ENCODE data around the gene KDM4F. TPM values are rescaled to one million over a fixed set of nuclear protein-coding genes. Genes with fewer than 3 reads are reported as not detected.
"Not testable (repeated sequence)": the region's sequence is repeated elsewhere in the genome, so short reads cannot be mapped to it uniquely, and the experiment has no call there.

The KDM4F gene
- total RNA-seq = not detected

DNA sequence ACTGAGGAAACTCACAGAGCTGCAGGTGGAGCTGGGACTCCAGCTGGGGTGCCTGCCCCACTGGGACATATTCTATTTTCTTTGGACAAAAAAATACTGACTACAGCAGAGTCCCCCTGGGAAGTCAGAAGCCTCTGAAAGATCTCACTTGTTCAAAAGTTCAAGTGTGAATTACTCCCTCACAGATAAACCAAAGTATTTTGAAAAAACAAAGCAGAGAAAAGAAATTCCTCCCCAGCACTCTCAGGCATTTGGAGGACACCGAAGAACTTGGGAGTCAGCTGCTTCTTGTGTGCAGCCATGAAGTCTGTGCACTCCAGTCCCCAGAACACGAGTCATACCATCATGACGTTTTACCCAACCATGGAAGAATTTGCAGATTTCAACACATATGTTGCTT lies at the start of gene KDM4F:
KDM4F (plus strand) TSS at position 301 of the 400 bp plus-strand sequence.
- H3K4me3 ChIP-seq; H3K36me3 ChIP-seq; H3K27me3 ChIP-seq; DNase-seq (ENCODE audit: extremely low spot score in 2 of 2); intact Hi-C loops (cut with DNase I); H3K9me3 ChIP-seq; H3K27ac ChIP-seq; H3K4me1 ChIP-seq: not testable (repeated sequence)

DNA sequence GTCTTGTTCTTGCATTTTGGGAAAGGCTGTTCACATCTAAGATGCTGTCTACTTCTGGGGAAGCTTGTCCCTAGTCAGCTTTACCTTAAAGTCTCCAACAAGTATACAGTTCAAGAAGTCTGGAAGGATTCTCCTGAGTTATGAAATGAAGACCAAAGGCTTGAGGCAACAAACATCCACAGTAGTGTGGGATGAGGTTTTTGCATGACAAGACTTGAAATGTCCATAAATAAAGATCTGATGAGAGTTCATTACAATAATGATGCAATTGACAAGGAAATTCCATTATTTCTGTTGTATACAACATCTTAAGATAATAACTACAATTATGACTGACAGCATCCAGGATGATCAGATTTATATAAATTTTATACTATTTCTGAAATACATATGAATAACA lies 45.5 kb upstream of the KDM4F start:
- Histone ChIP-seq H3K4me3 (no peak overlapping the region), H3K36me3 (no peaks in the 10 kb centered on the region), H3K27ac (no peak overlapping the region), H3K27me3 (no peaks in the 10 kb centered on the region), H3K9me3 (no peaks in the 10 kb centered on the region), H3K4me1 (no peaks in the 10 kb centered on the region)
- no peak for DNase-seq (ENCODE audit: extremely low spot score in 2 of 2)
- intact Hi-C loops (cut with DNase I) = no loop called here
- TF ChIP-seq POLR2AphosphoS5 (IDR thresholded peaks at IDR 0.05; ENCODE audit: insufficient read depth in 1 of 2, low read depth in 1 of 2) (no peak), POLR2A (IDR thresholded peaks at IDR 0.05) (no peak)
- TF ChIP-seq, protein P1, sequence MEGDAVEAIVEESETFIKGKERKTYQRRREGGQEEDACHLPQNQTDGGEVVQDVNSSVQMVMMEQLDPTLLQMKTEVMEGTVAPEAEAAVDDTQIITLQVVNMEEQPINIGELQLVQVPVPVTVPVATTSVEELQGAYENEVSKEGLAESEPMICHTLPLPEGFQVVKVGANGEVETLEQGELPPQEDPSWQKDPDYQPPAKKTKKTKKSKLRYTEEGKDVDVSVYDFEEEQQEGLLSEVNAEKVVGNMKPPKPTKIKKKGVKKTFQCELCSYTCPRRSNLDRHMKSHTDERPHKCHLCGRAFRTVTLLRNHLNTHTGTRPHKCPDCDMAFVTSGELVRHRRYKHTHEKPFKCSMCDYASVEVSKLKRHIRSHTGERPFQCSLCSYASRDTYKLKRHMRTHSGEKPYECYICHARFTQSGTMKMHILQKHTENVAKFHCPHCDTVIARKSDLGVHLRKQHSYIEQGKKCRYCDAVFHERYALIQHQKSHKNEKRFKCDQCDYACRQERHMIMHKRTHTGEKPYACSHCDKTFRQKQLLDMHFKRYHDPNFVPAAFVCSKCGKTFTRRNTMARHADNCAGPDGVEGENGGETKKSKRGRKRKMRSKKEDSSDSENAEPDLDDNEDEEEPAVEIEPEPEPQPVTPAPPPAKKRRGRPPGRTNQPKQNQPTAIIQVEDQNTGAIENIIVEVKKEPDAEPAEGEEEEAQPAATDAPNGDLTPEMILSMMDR (IDR thresholded peaks at IDR 0.05) = no peak

DNA sequence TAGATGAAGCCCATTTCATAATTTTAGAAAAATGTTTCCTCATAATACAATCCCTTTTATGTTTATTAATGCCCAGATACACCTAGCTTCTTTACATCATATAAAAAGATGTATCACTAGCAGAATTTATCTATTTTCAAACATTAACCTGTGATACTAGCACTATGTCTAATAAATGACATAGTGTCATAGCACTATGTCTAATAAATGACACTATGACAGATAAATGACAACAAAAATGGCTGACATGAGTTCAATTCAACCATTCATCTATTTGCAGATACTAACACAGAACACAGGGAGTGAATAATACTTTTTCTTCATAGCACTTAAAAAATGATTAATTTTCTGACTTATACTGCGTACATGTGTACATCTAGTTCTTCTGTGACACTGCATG lies 43.6 kb upstream of the KDM4F start:
- Histone ChIP-seq H3K36me3 (no peaks in the 10 kb centered on the region), H3K9me3 (no peaks in the 10 kb centered on the region), H3K27me3 (no peaks in the 10 kb centered on the region), H3K4me1 (no peaks in the 10 kb centered on the region), H3K27ac (no peak overlapping the region), H3K4me3 (no peak overlapping the region)
- DNase-seq (ENCODE audit: extremely low spot score in 2 of 2) = no peak
- TF ChIP-seq POLR2AphosphoS5 (IDR thresholded peaks at IDR 0.05; ENCODE audit: insufficient read depth in 1 of 2, low read depth in 1 of 2) (no peak), POLR2A (IDR thresholded peaks at IDR 0.05) (no peak)
- TF ChIP-seq, protein P1 (IDR thresholded peaks at IDR 0.05) = no peak
- intact Hi-C loops (cut with DNase I) = no loop called here

DNA sequence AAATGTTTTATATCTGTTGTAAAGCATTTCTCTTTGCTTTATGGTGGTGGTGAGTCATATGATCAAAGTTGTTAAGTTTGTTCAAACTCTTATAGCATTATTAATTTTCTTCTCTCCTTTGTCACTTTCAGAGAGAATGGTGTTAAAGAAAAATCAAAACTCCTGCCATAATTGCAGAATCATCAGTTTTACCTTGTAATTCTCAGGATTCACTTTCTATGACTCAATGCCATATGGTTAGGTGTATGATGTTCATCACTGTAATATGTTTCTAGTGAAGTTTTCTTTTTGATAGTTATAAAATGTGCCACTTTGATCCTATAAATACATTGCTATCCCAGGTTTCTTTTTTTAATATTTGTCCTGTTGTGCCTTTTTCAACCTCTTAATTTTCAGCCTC lies 37.8 kb upstream of the KDM4F start:
- Histone ChIP-seq H3K4me3 (no peak overlapping the region), H3K36me3 (no peaks in the 10 kb centered on the region), H3K4me1 (no peaks in the 10 kb centered on the region), H3K27ac (no peak overlapping the region), H3K9me3 (no peaks in the 10 kb centered on the region), H3K27me3 (no peaks in the 10 kb centered on the region)
- intact Hi-C loops (cut with DNase I) = no loop called here
- TF ChIP-seq POLR2AphosphoS5 (IDR thresholded peaks at IDR 0.05; ENCODE audit: insufficient read depth in 1 of 2, low read depth in 1 of 2) (no peak), POLR2A (IDR thresholded peaks at IDR 0.05) (no peak)
- TF ChIP-seq, protein P1 (IDR thresholded peaks at IDR 0.05) = no peak
- DNase-seq (ENCODE audit: extremely low spot score in 2 of 2) = no peak

DNA sequence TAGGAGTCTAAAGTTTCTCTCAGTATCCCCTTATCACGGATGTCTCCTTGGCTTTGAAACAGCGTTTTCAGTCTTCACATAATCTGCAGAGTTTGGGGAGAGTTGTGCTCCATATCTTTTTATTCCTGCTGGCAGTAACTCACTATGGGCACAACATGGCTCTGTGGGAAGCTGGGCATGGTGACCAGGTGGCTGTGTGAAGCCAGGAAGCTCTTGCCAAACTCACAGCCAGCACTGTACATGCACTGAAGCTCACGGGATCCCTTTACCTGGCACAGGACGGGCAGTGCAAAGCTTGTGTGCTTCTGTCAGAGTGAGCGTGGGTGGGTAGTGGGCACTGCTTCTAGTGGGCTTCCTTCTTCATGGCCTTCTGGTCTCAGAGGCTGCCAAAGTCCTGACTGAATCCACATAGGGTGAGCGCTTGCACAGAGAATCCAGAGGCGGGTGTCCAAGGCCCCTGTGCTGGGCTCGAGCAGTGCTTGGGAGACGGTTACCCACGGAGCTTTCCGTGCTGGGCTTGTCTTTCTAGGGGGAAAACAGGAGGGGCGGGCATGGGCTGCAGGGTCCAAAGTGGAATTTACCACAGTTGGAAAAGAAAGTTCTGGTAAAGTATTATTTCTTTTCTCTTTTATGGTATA lies 34.9 kb upstream of the KDM4F start:
- H3K27me3 ChIP-seq = no peaks in the 10 kb centered on the region
- intact Hi-C loops (cut with DNase I) = no loop called here
- no peak overlapping the region for H3K4me3 ChIP-seq
- no peaks in the 10 kb centered on the region for H3K9me3 ChIP-seq
- H3K27ac ChIP-seq = no peak overlapping the region
- no peaks in the 10 kb centered on the region for H3K36me3 ChIP-seq
- TF ChIP-seq POLR2A (IDR thresholded peaks at IDR 0.05) (no peak), POLR2AphosphoS5 (IDR thresholded peaks at IDR 0.05; ENCODE audit: insufficient read depth in 1 of 2, low read depth in 1 of 2) (no peak)
- TF ChIP-seq, protein P1 (IDR thresholded peaks at IDR 0.05) = no peak
- H3K4me1 ChIP-seq = no peaks in the 10 kb centered on the region
- no peak for DNase-seq (ENCODE audit: extremely low spot score in 2 of 2)
